ENCODE measurements around the gene NEIL1.

The NEIL1 gene

GRCh38 chr15:75355369-75355768, 8.5 kb downstream of the NEIL1 start:
- no peak for DNase-seq (ENCODE audit: low read depth in 3 of 3, low spot score in 1 of 3)

- DNase-seq (ENCODE audit: low read depth in 3 of 3, low spot score in 1 of 3): no peak
Measured at GRCh38 chr15:75356006-75356405, 9.2 kb downstream of the NEIL1 start.

GRCh38 chr15:75356517-75356916, 9.7 kb downstream of the NEIL1 start:
- no peak for DNase-seq (ENCODE audit: low read depth in 3 of 3, low spot score in 1 of 3)

GRCh38 chr15:75357976-75358673, 11.3 kb downstream of the NEIL1 start:
- no peak for DNase-seq (ENCODE audit: low read depth in 3 of 3, low spot score in 1 of 3)

- no peak for DNase-seq (ENCODE audit: low read depth in 3 of 3, low spot score in 1 of 3)
Measured at GRCh38 chr15:75358771-75359536, 12.1 kb downstream of the NEIL1 start.

- DNase-seq (ENCODE audit: low read depth in 3 of 3, low spot score in 1 of 3): no peak
Measured at GRCh38 chr15:75359537-75360250, 12.9 kb downstream of the NEIL1 start.

- no peak for DNase-seq (ENCODE audit: low read depth in 3 of 3, low spot score in 1 of 3)
Measured at GRCh38 chr15:75360391-75360790, 13.6 kb downstream of the NEIL1 start.

GRCh38 chr15:75360856-75361255, 14.0 kb downstream of the NEIL1 start:
- DNase-seq (ENCODE audit: low read depth in 3 of 3, low spot score in 1 of 3): no peak

- DNase-seq (ENCODE audit: low read depth in 3 of 3, low spot score in 1 of 3): no peak
Measured at GRCh38 chr15:75361361-75361988, 14.6 kb downstream of the NEIL1 start.

- no peak for DNase-seq (ENCODE audit: low read depth in 3 of 3, low spot score in 1 of 3)
Measured at GRCh38 chr15:75361989-75362641, 15.3 kb downstream of the NEIL1 start.

GRCh38 chr15:75362642-75363249, 15.9 kb downstream of the NEIL1 start:
- DNase-seq (ENCODE audit: low read depth in 3 of 3, low spot score in 1 of 3): no peak

GRCh38 chr15:75363786-75364185, 16.9 kb downstream of the NEIL1 start:
- no peak for DNase-seq (ENCODE audit: low read depth in 3 of 3, low spot score in 1 of 3)

- DNase-seq (ENCODE audit: low read depth in 3 of 3, low spot score in 1 of 3): no peak
Measured at GRCh38 chr15:75364881-75365280, 18.0 kb downstream of the NEIL1 start.

GRCh38 chr15:75366163-75366562, 19.3 kb downstream of the NEIL1 start:
- no peak for DNase-seq (ENCODE audit: low read depth in 3 of 3, low spot score in 1 of 3)

- no peak for DNase-seq (ENCODE audit: low read depth in 3 of 3, low spot score in 1 of 3)
Measured at GRCh38 chr15:75367006-75367405, 20.2 kb downstream of the NEIL1 start.

- DNase-seq (ENCODE audit: low read depth in 3 of 3, low spot score in 1 of 3): no peak
Measured at GRCh38 chr15:75367406-75367912, 20.6 kb downstream of the NEIL1 start.

- peak; percentile 74 to 91 (median 83) for DNase-seq (ENCODE audit: low read depth in 3 of 3, low spot score in 1 of 3)
Measured at GRCh38 chr15:75367913-75368688, 21.3 kb downstream of the NEIL1 start, which contains the start of gene MAN2C1. Gene MAN2C1, minus strand, starts transcription at chr15:75368607. Its CDS starts 24 bp downstream, at chr15:75368583.

GRCh38 chr15:75368689-75369239, 21.9 kb downstream of the NEIL1 start:
- no peak for DNase-seq (ENCODE audit: low read depth in 3 of 3, low spot score in 1 of 3)

- no peak for DNase-seq (ENCODE audit: low read depth in 3 of 3, low spot score in 1 of 3)
Measured at GRCh38 chr15:75369897-75370581, 23.2 kb downstream of the NEIL1 start.

Measured in stimulated activated CD4-positive, alpha-beta T cell treated with anti-CD3 and anti-CD28 coated beads, TNF-alpha, amount 100 ng/mL, for 1 hour (primary cell).